K562 treated with DMSO at 1 percent for 48 hours (cell line): ENCODE data around the gene TJP3. TPM values are rescaled to one million over a fixed set of nuclear protein-coding genes. Genes with fewer than 3 reads are reported as not detected.

Experiments
- total RNA-seq: library from RNA; unstranded; fragments of 300-600 nt; gene quantifications from 2 replicates; pipeline ENCODE4 v1.2.3, GENCODE V29; 2022; ENCODE audit warnings: low replicate concordance; ENCODE audit errors: extremely low read depth

Gene TJP3, protein sequence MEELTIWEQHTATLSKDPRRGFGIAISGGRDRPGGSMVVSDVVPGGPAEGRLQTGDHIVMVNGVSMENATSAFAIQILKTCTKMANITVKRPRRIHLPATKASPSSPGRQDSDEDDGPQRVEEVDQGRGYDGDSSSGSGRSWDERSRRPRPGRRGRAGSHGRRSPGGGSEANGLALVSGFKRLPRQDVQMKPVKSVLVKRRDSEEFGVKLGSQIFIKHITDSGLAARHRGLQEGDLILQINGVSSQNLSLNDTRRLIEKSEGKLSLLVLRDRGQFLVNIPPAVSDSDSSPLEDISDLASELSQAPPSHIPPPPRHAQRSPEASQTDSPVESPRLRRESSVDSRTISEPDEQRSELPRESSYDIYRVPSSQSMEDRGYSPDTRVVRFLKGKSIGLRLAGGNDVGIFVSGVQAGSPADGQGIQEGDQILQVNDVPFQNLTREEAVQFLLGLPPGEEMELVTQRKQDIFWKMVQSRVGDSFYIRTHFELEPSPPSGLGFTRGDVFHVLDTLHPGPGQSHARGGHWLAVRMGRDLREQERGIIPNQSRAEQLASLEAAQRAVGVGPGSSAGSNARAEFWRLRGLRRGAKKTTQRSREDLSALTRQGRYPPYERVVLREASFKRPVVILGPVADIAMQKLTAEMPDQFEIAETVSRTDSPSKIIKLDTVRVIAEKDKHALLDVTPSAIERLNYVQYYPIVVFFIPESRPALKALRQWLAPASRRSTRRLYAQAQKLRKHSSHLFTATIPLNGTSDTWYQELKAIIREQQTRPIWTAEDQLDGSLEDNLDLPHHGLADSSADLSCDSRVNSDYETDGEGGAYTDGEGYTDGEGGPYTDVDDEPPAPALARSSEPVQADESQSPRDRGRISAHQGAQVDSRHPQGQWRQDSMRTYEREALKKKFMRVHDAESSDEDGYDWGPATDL
- not detected in 2 replicates for total RNA-seq

DNA sequence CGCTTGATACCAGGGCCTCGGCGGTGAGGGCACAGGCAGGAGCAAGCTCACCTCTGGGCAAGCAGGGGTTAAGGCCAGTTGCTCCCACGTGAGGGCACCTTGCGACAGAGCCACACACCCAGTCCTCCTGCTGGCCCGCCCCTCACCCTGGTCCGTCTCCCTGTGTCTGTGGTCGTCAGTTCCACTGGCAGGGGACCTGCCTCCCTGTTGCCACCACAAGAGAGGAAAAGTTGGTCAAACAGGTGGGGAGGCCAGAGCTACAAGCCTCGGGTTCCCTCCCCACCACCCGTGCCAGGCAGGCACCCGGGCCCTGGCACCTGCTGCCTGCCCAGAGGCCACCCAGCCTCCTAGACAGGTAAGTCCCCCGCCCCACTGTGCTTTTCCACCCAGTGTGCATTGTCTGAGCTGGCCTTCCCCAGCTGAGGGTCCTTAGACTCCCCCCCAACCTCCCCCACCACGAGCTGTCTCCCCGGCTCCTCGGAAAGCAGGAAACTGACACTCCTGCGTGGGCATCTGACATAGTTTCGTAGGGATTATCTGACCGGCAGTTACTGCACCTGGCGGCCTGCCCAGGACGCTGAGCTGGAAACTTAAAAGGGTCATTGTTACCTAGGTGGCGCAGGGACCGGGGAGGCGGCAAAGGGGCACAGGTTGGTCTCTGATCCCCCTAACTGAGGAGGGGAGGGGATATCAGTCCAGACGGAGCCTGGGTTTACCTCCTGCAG is at the start of gene TJP3:
Gene TJP3, plus strand, starts transcription at position 178 of the 725 bp plus-strand sequence. CDS start 20,049 bp downstream, outside the sequence.

DNA sequence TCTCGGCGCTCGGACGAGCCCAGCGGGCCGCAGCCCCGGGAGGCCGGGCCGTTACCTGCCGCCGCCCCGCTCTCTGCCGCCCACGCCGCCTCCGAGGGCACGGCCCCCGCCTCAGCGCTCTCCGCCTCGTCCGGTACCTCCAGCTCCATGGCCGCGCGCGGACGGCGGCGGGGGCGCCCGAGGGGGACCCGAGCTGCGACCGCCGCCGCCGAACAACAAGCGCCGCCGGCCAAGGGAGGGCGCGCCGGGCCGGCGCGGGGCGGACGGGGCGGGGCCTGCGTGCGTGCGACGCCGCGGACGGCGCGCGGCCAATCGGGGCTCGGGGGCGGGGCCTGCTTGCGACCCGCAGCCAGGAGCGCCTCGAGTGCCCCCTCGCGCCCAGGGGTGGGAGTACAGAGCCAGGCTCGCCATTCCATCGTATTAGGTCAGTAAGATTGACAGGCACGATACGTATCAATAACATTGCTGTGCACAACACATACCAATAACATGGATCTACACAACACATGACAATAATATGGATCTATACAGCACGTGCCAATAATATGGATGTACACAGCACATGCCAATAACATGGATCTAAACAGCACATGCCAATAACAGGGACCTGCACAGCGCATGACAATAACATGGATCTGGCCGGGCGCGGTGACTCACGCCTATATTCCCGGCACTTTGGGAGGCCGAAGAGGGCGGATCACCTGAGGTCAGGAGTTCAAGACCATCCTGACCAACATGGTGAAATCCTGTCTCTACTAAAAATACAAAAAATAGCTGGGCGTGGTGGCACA is 7.7 kb upstream of the TJP3 start, which contains the start of gene PIP5K1C:
Gene PIP5K1C, minus strand, starts transcription at position 227 of the 791 bp plus-strand sequence. Its CDS starts 78 bp downstream, at position 149.

DNA sequence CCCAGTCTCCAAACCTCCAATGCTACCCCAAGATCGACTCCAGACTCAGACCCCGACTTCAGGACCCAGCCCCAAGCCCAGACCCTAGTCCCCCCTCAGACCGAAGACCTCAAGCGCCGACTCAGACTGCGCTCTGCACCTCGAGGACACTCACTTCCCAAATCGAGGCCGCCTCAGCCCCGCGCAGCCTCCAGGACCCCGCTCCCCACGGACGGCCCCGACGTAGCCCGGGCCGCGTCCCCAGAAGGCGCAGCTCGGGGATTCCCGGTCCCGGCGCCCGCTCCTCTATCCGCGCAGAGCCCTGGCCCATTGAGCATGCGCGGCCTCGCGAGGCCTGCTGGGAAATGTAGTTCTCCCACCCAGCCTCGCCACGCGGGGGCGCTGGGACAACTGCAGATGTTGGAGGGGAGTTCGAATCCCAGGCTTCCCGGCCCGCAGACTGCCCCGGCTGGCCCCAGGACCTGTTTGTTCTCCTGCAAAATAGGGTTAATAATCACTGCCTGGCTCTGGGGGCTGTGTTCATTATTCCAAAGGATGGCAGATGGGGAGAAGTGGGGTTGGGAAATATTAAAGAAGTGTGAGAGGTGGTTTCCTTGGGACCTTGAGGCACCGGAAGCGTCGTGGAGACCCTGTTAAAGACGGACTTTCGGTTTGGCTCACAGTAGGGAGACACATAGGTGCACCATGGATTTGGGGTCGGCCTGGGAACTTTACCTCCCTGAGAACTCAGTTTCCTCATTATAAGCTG is 53.4 kb downstream of the TJP3 start, which contains the start of gene APBA3:
Gene APBA3, minus strand, starts transcription at position 311 of the 748 bp plus-strand sequence. CDS start 1,428 bp downstream, outside the sequence.

DNA sequence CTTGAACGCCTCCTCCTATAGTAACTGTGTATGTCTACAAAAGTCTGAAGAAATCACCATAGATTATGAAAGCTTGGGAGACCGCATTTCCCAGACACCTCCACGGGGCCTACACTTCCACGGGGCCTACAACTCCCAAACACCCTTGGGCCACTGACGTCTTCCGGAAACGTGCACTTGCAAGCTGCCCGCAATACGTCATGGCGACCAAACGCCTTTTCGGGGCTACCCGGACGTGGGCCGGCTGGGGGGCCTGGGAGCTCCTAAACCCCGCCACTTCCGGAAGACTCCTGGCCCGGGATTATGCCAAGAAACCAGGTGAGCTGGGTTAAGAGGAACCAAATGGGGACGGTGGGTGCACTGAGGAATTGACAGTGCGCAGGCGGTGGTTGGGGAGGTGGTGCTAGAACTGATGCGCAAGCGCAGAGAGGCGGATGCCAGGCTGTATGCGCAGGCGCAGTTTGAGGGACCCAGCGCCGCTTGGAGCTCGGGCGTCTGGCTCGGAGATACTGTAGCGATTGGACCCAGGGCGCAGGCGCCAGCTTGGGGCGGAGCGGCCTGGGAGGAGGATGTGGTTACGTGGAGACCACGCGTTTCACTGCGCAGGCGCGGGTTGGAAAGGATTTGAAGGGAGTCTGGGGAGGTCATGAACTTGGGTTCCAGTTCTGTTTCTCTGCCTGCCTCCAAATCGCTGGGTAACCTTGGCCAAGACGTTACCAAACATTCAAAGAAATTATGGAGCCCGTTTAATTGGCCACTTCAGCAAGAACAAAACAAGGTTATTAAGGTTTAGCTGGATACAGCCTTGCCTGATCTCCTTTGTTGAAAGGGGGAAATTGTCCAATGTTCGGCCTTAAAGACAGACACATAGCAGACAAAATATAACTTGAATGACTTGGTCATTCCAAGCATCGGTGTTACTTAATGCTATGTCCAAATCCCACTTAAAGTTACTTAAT is 54.6 kb downstream of the TJP3 start, which contains the start of gene MRPL54:
Gene MRPL54, plus strand, starts transcription at position 182 of the 959 bp plus-strand sequence. Its CDS starts 19 bp downstream, at position 201.

DNA sequence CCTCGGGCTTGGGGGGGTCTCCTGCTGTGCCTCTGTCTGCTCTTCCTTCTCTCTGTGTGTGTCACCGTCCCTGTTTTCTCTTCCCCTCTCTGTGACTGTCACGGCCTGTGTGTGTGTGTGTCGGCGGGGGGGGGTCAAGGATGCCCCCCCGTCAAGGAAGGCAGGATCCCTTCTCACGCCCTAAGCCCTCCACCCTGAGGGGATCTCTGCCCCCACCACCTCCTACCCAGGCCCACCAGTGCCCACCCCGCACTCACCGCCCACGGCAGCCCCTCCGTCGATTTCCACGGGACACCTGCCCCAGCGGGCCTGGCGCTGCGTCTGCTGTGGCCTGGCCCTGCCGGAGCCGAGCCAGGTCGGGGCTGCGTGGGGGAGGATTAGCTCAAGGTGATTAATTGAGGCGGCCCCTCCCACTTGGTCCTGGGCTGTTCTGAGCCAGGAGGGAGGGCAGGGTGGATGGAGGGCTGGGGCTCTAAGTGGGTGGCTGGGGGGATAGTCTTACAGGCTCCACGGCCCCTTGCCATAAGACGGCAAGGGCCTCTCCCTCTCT is 63.8 kb downstream of the TJP3 start, which contains the start of gene RAX2:
Gene RAX2, minus strand, starts transcription at position 323 of the 550 bp plus-strand sequence. CDS start 486 bp downstream, outside the sequence.

DNA sequence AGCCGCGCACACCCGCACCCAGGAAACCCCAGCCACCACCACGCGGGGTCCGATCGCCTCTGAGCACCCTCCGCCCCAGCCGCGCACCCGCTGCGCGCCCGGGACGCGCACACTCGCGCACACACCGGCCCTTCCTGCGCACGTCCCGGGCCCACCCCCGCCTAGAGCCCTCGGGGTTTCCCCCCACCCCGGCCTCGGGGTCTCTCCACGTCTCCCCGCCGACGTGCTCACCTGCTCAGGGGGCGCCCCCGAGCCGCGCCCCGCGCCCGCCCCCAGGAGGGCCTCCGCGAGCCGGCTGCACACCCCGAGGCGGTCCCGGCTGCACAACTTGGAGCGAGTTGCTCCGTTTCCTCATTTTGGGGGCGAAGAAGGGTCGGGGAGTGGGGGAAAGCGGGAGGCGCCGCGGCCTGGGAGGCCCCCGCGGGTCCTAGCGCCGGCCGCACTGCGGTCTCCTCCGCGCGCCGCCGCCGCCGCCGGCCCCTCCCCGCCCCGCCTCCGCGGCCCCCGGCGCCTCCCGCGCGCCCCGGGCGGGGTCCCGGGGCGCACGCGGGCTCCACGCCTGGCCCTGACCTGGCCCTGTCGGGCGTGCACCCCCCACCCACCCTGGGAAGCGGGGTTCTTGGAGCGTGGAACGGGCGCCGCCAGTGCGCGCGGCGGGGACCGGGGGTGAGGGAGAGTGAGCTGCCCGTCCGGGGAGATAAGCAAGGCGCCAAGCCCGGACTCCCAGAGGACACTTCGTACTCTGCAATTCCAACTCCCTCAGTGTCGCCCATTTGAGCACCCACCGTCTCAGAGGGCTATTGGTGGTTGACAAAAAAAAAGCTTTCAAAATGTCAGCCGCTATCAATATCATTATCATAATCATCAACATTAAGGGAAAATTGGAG is 78.0 kb downstream of the TJP3 start, which contains the start of gene MATK:
Gene MATK, minus strand, starts transcription at position 444 of the 887 bp plus-strand sequence. CDS start 1,246 bp downstream, outside the sequence.

Other genes with a start within 250 kb of the TJP3 start
- gene SMIM24, start 227.9 kb upstream of the TJP3 start, total RNA-seq = not detected in 2 replicates
- not detected in 2 replicates for gene SMIM44, start 224.9 kb upstream of the TJP3 start, total RNA-seq
- not detected in 2 replicates for gene DOHH, start 207.7 kb upstream of the TJP3 start, total RNA-seq
- gene FZR1, start 202.1 kb upstream of the TJP3 start, total RNA-seq = not detected in 2 replicates
- gene TEKTIP1, start 169.2 kb upstream of the TJP3 start, total RNA-seq = not detected in 2 replicates
- not detected in 2 replicates for gene MFSD12, start 150.8 kb upstream of the TJP3 start, total RNA-seq
- gene HMG20B, start 135.4 kb upstream of the TJP3 start, total RNA-seq = not detected in 2 replicates
- not detected in 2 replicates for gene GIPC3, start 122.9 kb upstream of the TJP3 start, total RNA-seq
- gene TBXA2R, start 101.5 kb upstream of the TJP3 start, total RNA-seq = not detected in 2 replicates
- gene CACTIN, start 81.6 kb upstream of the TJP3 start, total RNA-seq = not detected in 2 replicates
- gene PIP5K1C, start 7.9 kb upstream of the TJP3 start, total RNA-seq = not detected in 2 replicates
- not detected in 2 replicates for gene APBA3, start 53.3 kb downstream of the TJP3 start, total RNA-seq
- gene MRPL54, start 54.3 kb downstream of the TJP3 start, total RNA-seq = not detected in 2 replicates
- not detected in 2 replicates for gene RAX2, start 63.8 kb downstream of the TJP3 start, total RNA-seq
- not detected in 2 replicates for gene MATK, start 78.0 kb downstream of the TJP3 start, total RNA-seq
- gene ZFR2, start 160.7 kb downstream of the TJP3 start, total RNA-seq = not detected in 2 replicates
- not detected in 2 replicates for gene ATCAY, start 172.3 kb downstream of the TJP3 start, total RNA-seq
- gene NMRK2, start 224.7 kb downstream of the TJP3 start, total RNA-seq = not detected in 2 replicates